GM12891 (cell line): ENCODE data around the gene KCNMB1.
A peak's percentile ranks its signal among the peaks of the same experiment; 100 is the strongest.

Experiments
- DNase-seq: peaks from one replicate; pipeline ENCODE4 v3.0.0; 2011; ENCODE audit warnings: low spot score; ENCODE audit not compliant: insufficient read length
- FAIRE-seq: peaks from 2 replicates; lab custom pipeline; 2011; peaks lifted over from hg19 to GRCh38; lab: Jason Lieb, UNC
- PAX5 ChIP-seq: IDR thresholded peaks from 2 replicates; pipeline ENCODE4 v1.6.1; 2011; ENCODE audit warnings: low read length, moderate library complexity, mild to moderate bottlenecking; ENCODE audit not compliant: insufficient read depth, severe bottlenecking
- POLR2A ChIP-seq: IDR thresholded peaks from 2 replicates; pipeline ENCODE4 v1.6.1; 2011; ENCODE audit warnings: low read depth, low read length, control low read depth
- POLR2AphosphoS5 ChIP-seq: IDR thresholded peaks from 2 replicates; pipeline ENCODE4 v1.6.1; 2011; ENCODE audit warnings: low read depth, low read length, control low read depth
- POU2F2 ChIP-seq: IDR thresholded peaks from 2 replicates; pipeline ENCODE4 v1.6.1; 2011; ENCODE audit warnings: low read depth, mild to moderate bottlenecking, control low read depth, low read length, moderate library complexity
- SPI1 ChIP-seq: IDR thresholded peaks from 2 replicates; pipeline ENCODE4 v1.6.1; 2011; ENCODE audit warnings: low read depth, low read length, control low read depth
- TAF1 ChIP-seq: IDR thresholded peaks from 2 replicates; pipeline ENCODE4 v1.6.1; 2011; ENCODE audit warnings: low read depth, low read length, control low read depth

The KCNMB1 gene

GRCh38 chr5:170327829-170328228 is 61.3 kb downstream of the KCNMB1 start:
- DNase-seq (no peak), FAIRE-seq (no peak)
- TF ChIP-seq POLR2AphosphoS5 (no peak), POU2F2 (no peak), POLR2A (no peak), TAF1 (no peak), SPI1 (no peak), PAX5 (no peak)

GRCh38 chr5:170327168-170327567 is 62.0 kb downstream of the KCNMB1 start:
- TF ChIP-seq TAF1: no peak
- TF ChIP-seq SPI1: 0 out of 2 replicates have a peak, but pooled peaks have one; percentile 6
- no peak for TF ChIP-seq POU2F2
- no peak for TF ChIP-seq PAX5
- no peak for TF ChIP-seq POLR2AphosphoS5
- TF ChIP-seq POLR2A: no peak
- no peak for DNase-seq
- FAIRE-seq: peak; percentile 92
